ENCODE data around the gene SLC38A1. TPM values are rescaled to one million over a fixed set of nuclear protein-coding genes. Genes with fewer than 3 reads are reported as not detected.

Gene SLC38A1
- total RNA-seq, 1 donor from 2014 or later, result 207 TPM

Other genes starting within 250 kb of the SLC38A1 start
- gene SLC38A2, start 103.7 kb upstream of the SLC38A1 start, total RNA-seq, result 162 TPM